Osteoblast (primary cell): ENCODE measurements around the gene ABL2. TPM values are rescaled to one million over a fixed set of nuclear protein-coding genes. Genes with fewer than 3 reads are reported as not detected.
A peak's percentile ranks its signal among the peaks of the same experiment; 100 is the strongest.

Experiments used
- DNase-seq: peaks from one replicate; pipeline ENCODE4 v3.0.0; 2011; ENCODE audit warnings: low spot score, mixed read lengths; ENCODE audit not compliant: insufficient read length; ENCODE audit errors: missing footprints
- H2AFZ ChIP-seq: 2 replicates; pipeline ENCODE4 v1.6.0; 2011; ENCODE audit warnings: mild to moderate bottlenecking, low read length
- H3K27ac ChIP-seq: 2 replicates; pipeline ENCODE4 v1.5.1; 2011; ENCODE audit warnings: mild to moderate bottlenecking, low read depth, low read length, moderate library complexity
- H3K27me3 ChIP-seq: 2 replicates; pipeline ENCODE4 v1.6.0; 2012; ENCODE audit warnings: mild to moderate bottlenecking, control low read depth, inconsistent platforms, low read length, moderate library complexity; ENCODE audit not compliant: insufficient read depth
- H3K36me3 ChIP-seq: 2 replicates; pipeline ENCODE4 v1.5.1; 2011; ENCODE audit warnings: mild to moderate bottlenecking, low read length, control low read depth, moderate library complexity; ENCODE audit not compliant: insufficient read depth
- H3K4me1 ChIP-seq: 2 replicates; pipeline ENCODE4 v1.5.1; 2011; ENCODE audit warnings: mild to moderate bottlenecking, low read length, control low read depth, moderate library complexity; ENCODE audit not compliant: insufficient read depth
- H3K4me2 ChIP-seq: 2 replicates; pipeline ENCODE4 v1.6.0; 2011; ENCODE audit warnings: mild to moderate bottlenecking, low read length; ENCODE audit not compliant: insufficient read depth
- H3K4me3 ChIP-seq: fragments of 200-600 bp; sonication (generic); 3 replicates; pipeline ENCODE4 v1.5.1; 2012; ENCODE audit warnings: mild to moderate bottlenecking, low read length, inconsistent platforms; ENCODE audit not compliant: insufficient read depth
- H3K79me2 ChIP-seq: 2 replicates; pipeline ENCODE4 v1.6.0; 2012; ENCODE audit warnings: mild to moderate bottlenecking, low read length, control low read depth, inconsistent platforms; ENCODE audit not compliant: insufficient read depth
- H3K9me3 ChIP-seq: 2 replicates; pipeline ENCODE4 v1.5.1; 2011; ENCODE audit warnings: low read depth, low read length, control low read depth
- H4K20me1 ChIP-seq: 2 replicates; pipeline ENCODE4 v1.6.0; 2012; ENCODE audit warnings: mild to moderate bottlenecking, low read length, control low read depth; ENCODE audit not compliant: insufficient read depth
- CTCF ChIP-seq: IDR thresholded peaks from 2 replicates; pipeline ENCODE4 v1.5.1; 2011; ENCODE audit warnings: mild to moderate bottlenecking, low read depth, low read length, moderate library complexity; ENCODE audit errors: extremely low read depth
- total RNA-seq: library from RNA; depleted of rRNA; stranded (reverse); fragments of >200 nt; gene quantifications from 2 replicates; pipeline ENCODE4 v1.2.3, GENCODE V29; 2012

Gene ABL2
- total RNA-seq, 1 donor = 87.2 TPM

DNA sequence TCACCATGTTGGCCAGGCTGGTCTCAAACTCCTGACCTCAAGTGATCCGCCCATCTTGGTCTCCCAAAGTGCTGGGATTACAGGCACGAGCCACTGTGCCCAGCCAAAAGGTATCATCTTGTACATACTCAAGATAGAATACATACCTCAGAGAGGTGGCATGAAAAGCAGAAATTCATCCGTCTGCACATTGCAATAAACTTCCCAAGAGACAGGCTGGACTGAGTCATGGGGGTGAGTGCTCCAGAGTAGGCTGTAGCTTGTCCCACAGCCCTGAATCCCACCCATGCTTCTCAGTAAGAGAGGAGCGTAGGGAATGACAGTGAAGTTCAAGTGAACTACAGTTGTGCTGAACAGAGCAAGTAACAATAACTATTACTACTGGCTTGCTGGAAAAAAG lies 127.9 kb downstream of the ABL2 start:
- Histone ChIP-seq H3K4me3 (no peak overlapping the region), H4K20me1 (peaks cover 15% of the 10 kb centered on the region), H3K27me3 (no peaks in the 10 kb centered on the region), H3K27ac (no peak overlapping the region), H3K9me3 (no peaks in the 10 kb centered on the region), H3K36me3 (peaks cover 80% of the 10 kb centered on the region), H3K4me1 (peaks cover 3% of the 10 kb centered on the region), H2AFZ (no peak overlapping the region), H3K79me2 (peaks cover 71% of the 10 kb centered on the region), H3K4me2 (no peak overlapping the region)
- TF ChIP-seq CTCF = no peak
- DNase-seq = peak; percentile 88

GRCh38 chr1:179099891-179100290 lies 129.6 kb downstream of the ABL2 start:
- peaks cover 3% of the 10 kb centered on the region for H3K4me1 ChIP-seq
- H3K9me3 ChIP-seq = no peaks in the 10 kb centered on the region
- H3K4me2 ChIP-seq = no peak overlapping the region
- no peaks in the 10 kb centered on the region for H3K27me3 ChIP-seq
- DNase-seq = no peak
- no peak for TF ChIP-seq CTCF
- peaks cover 54% of the 10 kb centered on the region for H3K79me2 ChIP-seq
- H3K4me3 ChIP-seq = no peak overlapping the region
- H3K27ac ChIP-seq = no peak overlapping the region
- peaks cover 81% of the 10 kb centered on the region for H3K36me3 ChIP-seq
- no peak overlapping the region for H2AFZ ChIP-seq
- peaks cover 8% of the 10 kb centered on the region for H4K20me1 ChIP-seq

GRCh38 chr1:179095924-179096323 lies 133.6 kb downstream of the ABL2 start:
- Histone ChIP-seq H3K4me1 (peaks cover 19% of the 10 kb centered on the region), H3K36me3 (peaks cover 89% of the 10 kb centered on the region), H2AFZ (no peak overlapping the region), H3K79me2 (peaks cover 30% of the 10 kb centered on the region), H3K9me3 (no peaks in the 10 kb centered on the region), H3K4me3 (no peak overlapping the region), H3K4me2 (no peak overlapping the region), H3K27me3 (no peaks in the 10 kb centered on the region), H4K20me1 (peaks cover 13% of the 10 kb centered on the region), H3K27ac (no peak overlapping the region)
- no peak for DNase-seq
- TF ChIP-seq CTCF = no peak

GRCh38 chr1:179095377-179095776 lies 134.1 kb downstream of the ABL2 start:
- H4K20me1 ChIP-seq = peaks cover 13% of the 10 kb centered on the region
- H3K4me3 ChIP-seq = no peak overlapping the region
- H3K79me2 ChIP-seq = peaks cover 25% of the 10 kb centered on the region
- H3K4me2 ChIP-seq = no peak overlapping the region
- H2AFZ ChIP-seq = no peak overlapping the region
- no peaks in the 10 kb centered on the region for H3K9me3 ChIP-seq
- no peaks in the 10 kb centered on the region for H3K27me3 ChIP-seq
- TF ChIP-seq CTCF = no peak
- no peak overlapping the region for H3K27ac ChIP-seq
- DNase-seq = no peak
- peaks cover 87% of the 10 kb centered on the region for H3K36me3 ChIP-seq
- peaks cover 22% of the 10 kb centered on the region for H3K4me1 ChIP-seq
